Measurements from ENCODE around the gene PHC2. TPM values are rescaled to one million over a fixed set of nuclear protein-coding genes. Genes with fewer than 3 reads are reported as not detected.

PHC2 gene
- total and polyA plus RNA-seq, 3 donors from 2014 or later: 121 to 178 (median 130) TPM

- intact Hi-C loops (cut with DNase I; ENCODE audit: low total_unique reads): no loop called here
- Histone ChIP-seq H3K9me3 (no peaks in the 10 kb centered on the region), H3K4me1 (no peaks in the 10 kb centered on the region), H3K27ac (no peak overlapping the region), H3K27me3 (no peaks in the 10 kb centered on the region), H3K36me3 (ENCODE audit: low read depth, missing control alignments) (no peaks in the 10 kb centered on the region), H3K4me3 (no peak overlapping the region)
- 81 to 82% methylated on average over 9 of the region's 9 CpGs for WGBS, 2 donors
- TF ChIP-seq POLR2A (IDR thresholded peaks at IDR 0.05) (no peak), CTCF (IDR thresholded peaks at IDR 0.05) (no peak)
- no peak for DNase-seq
Measured at GRCh38 chr1:33382661-33383415, 48.1 kb downstream of the PHC2 start.

- Histone ChIP-seq H3K27me3 (no peaks in the 10 kb centered on the region), H3K4me1 (no peaks in the 10 kb centered on the region), H3K4me3 (no peak overlapping the region), H3K36me3 (ENCODE audit: low read depth, missing control alignments) (no peaks in the 10 kb centered on the region), H3K27ac (no peak overlapping the region), H3K9me3 (no peaks in the 10 kb centered on the region)
- TF ChIP-seq POLR2A (IDR thresholded peaks at IDR 0.05): no peak
- TF ChIP-seq CTCF (IDR thresholded peaks at IDR 0.05): no peak
- no peak for DNase-seq
- intact Hi-C loops (cut with DNase I; ENCODE audit: low total_unique reads): no loop called here
- 83 to 91% methylated on average over 4 of the region's 4 CpGs for WGBS, 2 donors
Measured at GRCh38 chr1:33381977-33382376, 48.9 kb downstream of the PHC2 start.

GRCh38 chr1:33380811-33381210 lies 50.1 kb downstream of the PHC2 start:
- no peak overlapping the region for H3K4me3 ChIP-seq
- DNase-seq: no peak
- no peaks in the 10 kb centered on the region for H3K36me3 ChIP-seq (ENCODE audit: low read depth, missing control alignments)
- no peak for TF ChIP-seq CTCF (IDR thresholded peaks at IDR 0.05)
- no peak for TF ChIP-seq POLR2A (IDR thresholded peaks at IDR 0.05)
- H3K9me3 ChIP-seq: no peaks in the 10 kb centered on the region
- H3K27me3 ChIP-seq: no peaks in the 10 kb centered on the region
- H3K27ac ChIP-seq: no peak overlapping the region
- H3K4me1 ChIP-seq: no peaks in the 10 kb centered on the region
- 81 to 89% methylated on average over 2 of the region's 2 CpGs for WGBS, 2 donors
- intact Hi-C loops (cut with DNase I; ENCODE audit: low total_unique reads): no loop called here

- TF ChIP-seq CTCF (IDR thresholded peaks at IDR 0.05) (no peak), POLR2A (IDR thresholded peaks at IDR 0.05) (no peak)
- no peaks in the 10 kb centered on the region for H3K27me3 ChIP-seq
- H3K27ac ChIP-seq: no peak overlapping the region
- no peak overlapping the region for H3K4me3 ChIP-seq
- no peaks in the 10 kb centered on the region for H3K9me3 ChIP-seq
- H3K36me3 ChIP-seq (ENCODE audit: low read depth, missing control alignments): no peaks in the 10 kb centered on the region
- no peak for DNase-seq
- WGBS, 2 donors: 56 to 60% methylated on average over 10 of the region's 10 CpGs
- intact Hi-C loops (cut with DNase I; ENCODE audit: low total_unique reads): no loop called here
- H3K4me1 ChIP-seq: no peaks in the 10 kb centered on the region
Measured at GRCh38 chr1:33379631-33380354, 51.1 kb downstream of the PHC2 start.
